GM21528 (cell line): ENCODE data around the gene SPN.
"Not testable (repeated sequence)": the region's sequence is repeated elsewhere in the genome, so short reads cannot be mapped to it uniquely, and the experiment has no call there.

Experiments used
- ATAC-seq: cut with Tn5 transposase; IDR thresholded peaks from one replicate; pipeline ENCODE4 v1.9.1; 2021; ENCODE audit warnings: mild to moderate bottlenecking, moderate library complexity; ENCODE audit not compliant: unreplicated experiment, low FRiP score

Gene SPN

DNA sequence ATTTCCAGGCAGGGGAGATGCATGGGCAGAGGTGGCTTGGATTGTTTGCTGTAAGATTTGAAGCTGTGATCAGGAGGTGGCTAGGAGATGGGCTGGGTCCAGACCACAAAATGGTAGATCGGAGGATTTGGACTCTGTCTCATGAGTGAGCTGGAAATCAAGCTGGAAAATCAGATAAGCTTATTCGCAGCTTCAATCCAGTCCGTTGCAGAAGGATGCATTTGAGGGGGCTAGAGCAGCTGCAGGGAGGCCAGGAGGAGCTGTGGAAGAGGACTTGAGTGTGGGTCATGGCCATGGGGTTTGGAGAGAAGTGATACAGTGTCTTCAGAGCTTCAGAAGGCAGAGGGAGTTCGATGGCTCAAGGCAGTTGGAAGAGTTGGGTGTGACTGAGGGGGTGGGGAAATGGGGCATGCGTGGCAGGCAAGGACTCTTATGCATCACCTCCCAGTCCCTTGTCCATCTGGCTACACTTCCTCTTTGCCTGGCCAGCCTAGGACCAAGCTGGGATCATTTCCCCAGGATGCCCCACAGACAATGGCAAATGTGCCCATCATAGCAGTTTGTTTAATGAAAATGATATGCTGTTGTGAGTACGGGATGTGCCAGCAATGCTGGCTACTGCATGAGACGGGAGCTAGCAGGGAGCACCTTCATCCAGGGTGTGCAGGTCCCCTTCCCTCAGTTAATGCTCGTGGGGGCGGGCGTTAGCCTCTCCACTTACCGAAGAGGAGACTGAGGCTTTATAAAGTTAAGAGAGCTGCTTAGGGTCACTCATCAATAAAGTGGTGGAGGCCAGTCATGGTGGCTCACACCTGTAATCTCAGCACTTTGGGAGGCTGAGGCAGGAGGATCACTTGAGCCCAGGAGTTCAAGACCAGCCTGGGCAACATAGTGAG is 36.5 kb downstream of the SPN start:
- ATAC-seq = no peak

DNA sequence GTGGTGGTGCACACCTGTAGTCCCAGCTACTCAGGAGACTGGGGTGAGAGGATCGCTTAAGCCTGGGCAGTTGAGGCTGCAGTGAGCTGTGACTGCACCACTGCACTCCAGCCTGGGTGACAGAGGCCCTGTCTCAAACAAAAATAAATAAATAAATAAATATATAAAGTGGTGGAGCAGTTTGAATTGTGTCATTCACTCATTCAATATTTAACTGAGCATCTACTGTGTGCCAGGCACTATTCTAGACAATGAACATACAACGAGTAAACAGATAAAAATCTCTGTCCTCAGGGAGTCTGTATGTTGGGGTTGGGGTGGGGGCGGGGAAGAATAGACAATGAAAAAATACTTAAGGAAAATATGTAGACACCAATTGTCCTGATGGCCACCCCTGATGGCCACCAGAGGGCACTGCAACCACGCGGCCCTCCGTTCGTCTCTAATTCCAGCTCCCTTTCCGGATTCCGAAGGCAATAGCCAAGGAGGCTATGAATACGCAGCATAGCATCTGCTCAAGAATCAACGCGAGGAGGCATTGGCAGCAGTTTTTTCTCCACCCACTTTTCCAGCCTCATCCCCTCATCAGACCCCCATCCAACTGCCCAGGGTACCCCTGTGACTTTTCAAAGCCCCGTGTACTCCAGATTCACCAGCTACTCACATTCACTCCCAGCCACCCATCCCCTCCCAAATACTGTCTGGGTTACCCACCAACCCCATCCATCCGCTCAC is 37.4 kb downstream of the SPN start:
- ATAC-seq = no peak

DNA sequence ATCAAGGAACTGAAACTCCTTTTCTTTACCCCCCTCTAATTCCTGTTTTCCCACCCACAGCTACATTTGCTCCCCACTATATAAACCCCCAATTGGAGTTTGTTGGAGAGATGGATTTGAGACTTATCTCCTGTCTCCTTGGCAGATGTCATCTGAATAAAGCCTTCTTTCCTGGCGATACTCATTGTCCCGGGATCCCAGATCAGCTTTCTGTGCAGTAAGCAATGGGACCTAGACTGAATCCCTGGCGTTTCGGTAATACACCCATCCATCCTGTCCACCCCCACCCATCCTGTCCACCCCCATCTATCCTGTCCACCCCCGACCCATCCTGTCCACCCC is 38.1 kb downstream of the SPN start:
- ATAC-seq = no peak

DNA sequence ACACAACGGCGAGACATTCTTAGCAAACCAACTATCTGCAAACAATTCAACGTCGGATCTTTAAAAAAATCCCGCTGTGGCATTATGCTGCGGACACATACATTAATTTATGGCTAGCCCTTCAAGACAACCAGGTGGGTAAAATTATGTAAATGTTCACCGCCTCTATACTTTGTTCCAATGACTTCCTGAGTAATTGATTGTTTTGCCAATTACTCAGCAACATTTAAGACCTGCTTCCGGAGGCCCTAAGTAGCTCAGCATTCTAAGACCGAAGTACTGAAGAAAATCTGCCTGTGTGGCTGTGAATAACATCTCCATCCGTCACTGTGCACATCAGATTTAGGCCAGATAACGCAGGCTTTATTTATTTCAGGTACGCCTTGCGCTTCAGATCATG is 39.2 kb downstream of the SPN start:
- peak; percentile 29 for ATAC-seq

DNA sequence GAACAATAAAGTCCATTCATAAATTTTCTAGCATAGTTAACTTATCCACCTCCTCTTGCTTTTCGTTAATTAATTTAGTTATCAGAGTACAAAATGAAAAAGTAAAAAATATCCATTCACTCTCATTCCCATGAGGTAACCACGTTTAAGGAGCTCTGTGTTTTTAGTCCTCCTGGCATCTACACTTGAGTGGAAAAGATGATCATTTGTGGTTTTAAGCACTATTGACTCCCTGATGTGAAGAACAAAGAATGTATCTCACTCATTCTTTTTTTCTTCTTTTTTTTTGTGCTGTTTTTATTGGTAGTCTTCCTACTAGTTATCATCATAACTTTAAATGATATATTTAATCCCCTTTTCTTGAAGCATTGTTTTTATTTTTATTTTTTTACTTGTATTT is 42.0 kb downstream of the SPN start:
- ATAC-seq = no peak

DNA sequence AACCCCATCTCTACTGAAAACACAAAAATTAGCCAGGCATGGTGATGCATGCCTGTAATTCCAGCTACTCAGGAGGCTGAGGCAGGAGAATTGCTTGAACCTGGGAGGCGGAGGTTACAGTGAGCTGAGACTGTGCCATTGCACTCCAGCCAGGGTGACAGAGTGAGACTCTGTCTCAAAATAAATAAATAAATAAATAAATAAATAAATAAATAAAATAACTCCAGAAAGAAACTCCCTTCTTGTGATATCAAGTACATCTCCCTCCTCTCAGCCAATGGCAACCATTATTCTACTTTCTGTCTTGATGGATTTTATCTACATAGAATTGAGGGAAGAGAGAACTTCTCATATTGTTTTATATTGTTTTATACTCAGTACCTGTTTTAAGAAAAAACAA is 44.1 kb downstream of the SPN start:
- ATAC-seq = not testable (repeated sequence)

DNA sequence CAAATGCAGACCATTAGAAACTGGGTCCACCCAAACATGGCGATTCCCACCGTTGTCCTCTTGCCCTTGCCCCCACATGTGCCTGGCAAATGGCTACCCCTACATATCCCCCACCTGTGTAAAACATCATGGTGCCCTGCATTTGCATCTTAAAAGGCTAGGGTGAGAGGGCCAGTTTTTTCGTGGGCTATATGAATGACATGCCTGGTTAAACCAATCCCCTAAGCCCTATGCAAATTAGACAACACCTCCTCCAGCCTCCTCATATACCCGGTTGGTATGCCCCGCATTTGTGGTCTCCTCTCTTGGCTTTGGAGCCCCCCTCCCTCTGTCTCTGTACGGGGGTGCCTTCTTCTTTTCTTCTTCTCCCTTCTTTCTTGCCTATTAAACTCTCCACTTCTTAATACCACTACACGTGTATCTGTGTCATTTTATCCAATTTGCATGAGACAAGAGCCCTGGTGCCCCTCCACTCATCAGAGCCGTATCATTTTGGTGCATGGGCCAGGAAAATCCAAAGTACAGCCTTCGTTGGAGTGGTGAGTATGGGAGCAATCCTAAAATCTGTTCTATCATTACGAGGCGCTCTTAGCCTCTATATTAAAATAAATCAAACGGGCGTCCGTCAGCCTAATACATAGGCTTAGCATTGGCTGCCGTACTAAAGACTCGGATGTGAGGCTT is 46.0 kb downstream of the SPN start:
- ATAC-seq = no peak

DNA sequence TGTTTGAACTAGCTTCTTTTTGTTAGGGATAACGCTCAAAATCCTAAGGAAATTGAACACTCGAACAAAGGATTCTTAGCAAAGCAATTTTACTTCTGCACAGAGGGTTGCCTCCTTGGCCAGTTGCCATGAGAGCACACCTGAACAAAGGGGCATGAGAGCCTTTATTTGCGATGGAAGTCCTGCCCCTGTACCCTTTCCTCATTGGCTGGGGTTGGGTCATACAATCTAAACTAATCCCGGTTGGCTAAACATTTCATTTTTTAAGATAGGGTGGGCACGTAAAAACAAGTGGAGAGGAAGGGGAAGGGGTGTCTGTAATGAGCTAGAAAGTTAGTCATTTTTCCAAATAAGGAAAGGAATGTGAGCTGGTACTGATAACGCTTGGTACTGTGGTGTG is 46.6 kb downstream of the SPN start:
- ATAC-seq = not testable (repeated sequence)

DNA sequence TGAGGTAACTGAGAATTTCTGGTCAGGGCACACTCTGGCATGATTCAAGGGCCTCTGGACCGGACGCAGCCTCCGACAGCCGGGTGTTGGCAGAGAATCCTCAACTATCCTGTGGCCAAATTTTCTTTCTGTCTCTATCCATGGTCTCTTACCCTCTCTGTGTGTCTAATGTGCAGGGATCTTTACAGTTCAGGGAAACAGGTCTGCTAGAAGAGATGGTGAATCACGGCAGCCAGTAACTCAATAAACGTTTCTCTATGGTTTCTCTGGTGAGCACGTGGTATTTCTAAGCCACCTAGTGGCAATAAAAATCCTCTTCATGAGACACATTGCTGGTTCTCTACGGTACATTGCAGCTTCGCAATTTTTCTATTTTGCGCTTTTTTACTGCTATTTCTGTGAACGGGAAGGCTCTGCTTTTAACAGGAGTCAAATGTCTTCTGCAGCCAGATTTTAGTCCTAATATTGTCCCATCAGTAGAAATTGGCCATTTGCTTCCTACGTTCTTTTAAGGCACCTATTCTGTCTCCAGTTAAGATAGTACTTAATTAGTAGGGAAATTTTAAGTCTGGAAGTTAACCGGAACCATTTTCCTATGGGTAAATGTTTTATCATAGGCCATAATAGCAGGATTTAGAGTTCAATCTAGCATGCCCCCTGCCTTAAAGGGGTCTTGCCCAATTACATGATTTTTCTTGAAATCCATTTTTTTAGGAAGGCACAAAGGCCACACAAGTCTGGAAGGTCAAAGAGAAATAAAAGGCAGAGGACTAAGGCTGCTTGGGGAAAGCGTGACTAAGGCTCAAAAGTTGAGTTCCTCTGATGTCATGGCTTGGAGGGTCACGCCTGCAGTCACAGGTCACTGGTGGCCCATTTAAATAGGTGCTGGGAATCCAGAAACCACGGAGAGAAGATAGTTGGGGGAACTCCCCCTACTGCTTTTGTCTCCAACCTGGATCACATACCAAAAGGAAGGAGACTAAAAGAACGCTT is 47.5 kb downstream of the SPN start:
- ATAC-seq = no peak

DNA sequence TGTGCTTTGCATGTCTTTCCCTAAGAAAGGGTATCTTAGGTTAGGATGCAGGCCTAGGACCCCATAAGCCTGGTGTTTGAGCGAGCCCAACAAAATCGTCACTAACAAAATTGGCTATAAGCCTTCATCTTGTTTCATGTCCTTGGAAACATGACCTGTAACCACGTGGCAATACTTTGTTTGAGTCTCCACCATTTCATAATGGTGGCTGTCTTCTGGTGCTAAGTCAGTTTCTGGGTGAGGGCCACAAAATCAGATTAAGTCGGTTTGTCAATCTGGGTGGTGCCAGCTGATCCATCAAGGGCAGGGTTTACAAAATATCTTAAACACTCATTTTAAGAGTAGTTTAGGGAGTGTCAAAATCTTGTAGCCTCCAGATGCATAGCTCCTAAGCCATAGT is 49.8 kb downstream of the SPN start:
- ATAC-seq = no peak

DNA sequence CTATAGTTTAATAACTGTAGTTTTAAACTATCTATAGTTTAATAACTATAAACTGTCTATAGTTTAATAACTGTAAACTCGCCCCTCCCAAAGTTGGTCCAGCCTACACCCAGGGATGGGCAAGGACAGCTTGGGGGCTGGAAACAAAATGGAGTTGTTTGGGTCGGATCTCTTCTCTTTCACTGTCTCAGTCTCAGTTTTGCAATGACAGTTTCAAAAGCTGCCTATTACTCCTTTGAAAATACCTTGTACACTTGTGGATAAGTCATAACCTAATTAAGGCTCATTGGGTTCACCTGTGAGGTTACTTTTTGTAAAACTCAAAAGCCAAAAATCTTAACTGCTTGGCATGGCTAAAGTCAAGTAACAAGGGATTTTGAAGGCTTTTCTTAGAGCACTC is 51.3 kb downstream of the SPN start:
- ATAC-seq = no peak

DNA sequence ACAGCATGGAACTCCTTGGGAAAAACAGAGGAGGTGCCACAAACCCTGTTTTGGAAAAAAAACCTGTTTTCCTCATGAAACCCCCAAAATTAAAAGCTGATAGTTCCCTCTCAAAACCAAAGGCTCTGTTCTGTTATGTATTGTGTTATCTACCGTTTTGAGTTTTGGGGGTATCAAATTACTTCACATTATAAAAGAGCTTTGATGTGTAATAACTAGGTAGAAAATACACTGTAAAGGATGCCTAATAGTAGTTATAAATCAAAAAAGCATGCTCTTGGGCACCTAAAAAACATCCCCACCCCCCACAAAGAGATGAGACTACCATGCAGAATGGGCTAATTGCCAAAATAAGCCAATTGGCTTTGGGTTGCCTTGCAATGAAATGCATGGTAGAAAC is 51.9 kb downstream of the SPN start:
- ATAC-seq = no peak

DNA sequence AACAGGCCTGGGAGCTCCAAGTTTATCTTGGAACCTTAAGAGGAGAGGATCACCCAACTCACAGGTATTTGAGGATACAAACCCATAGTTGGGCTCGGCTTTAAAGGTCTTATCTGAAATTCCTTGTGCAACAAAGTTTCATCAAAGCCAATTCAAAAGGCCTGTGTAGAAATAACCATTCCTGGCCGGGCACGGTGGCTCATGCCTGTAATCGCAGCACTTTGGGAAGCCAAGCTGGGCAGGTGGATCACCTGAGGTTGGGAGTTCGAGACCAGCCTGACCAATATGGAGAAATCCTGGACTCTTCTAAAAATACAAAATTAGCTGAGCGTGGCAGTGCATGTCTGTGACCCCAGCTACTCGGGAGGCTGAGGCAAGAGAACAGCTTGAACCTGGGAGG is 54.1 kb downstream of the SPN start:
- no peak for ATAC-seq

DNA sequence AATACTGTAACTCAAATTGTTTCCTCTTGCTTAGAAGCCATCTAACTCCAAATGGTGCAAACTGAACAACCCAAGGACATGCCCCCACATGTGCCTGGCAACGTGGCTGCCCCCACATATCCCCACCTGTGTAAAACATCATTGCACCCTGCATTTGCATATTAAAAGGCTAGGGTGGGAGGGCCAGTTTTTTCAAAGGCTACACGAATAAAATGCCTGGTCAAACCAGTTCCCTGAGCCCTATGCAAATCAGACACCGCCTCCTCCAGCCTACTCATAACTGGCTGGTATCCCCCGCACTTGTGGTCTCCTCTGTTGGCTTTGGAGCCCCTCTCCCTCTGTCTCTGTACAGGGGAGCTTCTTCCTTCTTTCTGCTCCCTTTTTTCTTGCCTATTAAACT is 56.0 kb downstream of the SPN start:
- no peak for ATAC-seq
